Mesodermal cell (in vitro differentiated cells): Measurements from ENCODE around the gene DIPK1A.

ENCODE experiments used
- H3K27ac ChIP-seq: 2 replicates; pipeline ENCODE4 v1.7.0; 2013; ENCODE audit warnings: mild to moderate bottlenecking, low read depth, low read length, moderate library complexity; ENCODE audit not compliant: severe bottlenecking
- H3K36me3 ChIP-seq: 2 replicates; pipeline ENCODE4 v1.7.1; 2013; ENCODE audit warnings: mild to moderate bottlenecking, low read length, moderate library complexity; ENCODE audit not compliant: control insufficient read depth, insufficient read depth
- H3K4me1 ChIP-seq: one replicate; pipeline ENCODE4 v1.7.1; 2013; ENCODE audit warnings: mild to moderate bottlenecking, low read length; ENCODE audit not compliant: insufficient read depth, control insufficient read depth, poor library complexity, severe bottlenecking
- H3K4me3 ChIP-seq: 2 replicates; pipeline ENCODE4 v1.7.0; 2013; ENCODE audit warnings: low read length, control low read depth, mild to moderate bottlenecking; ENCODE audit not compliant: insufficient read depth, poor library complexity, severe bottlenecking; ENCODE audit errors: extremely low read depth
- H3K9me3 ChIP-seq: 2 replicates; pipeline ENCODE4 v1.7.1; 2013; ENCODE audit warnings: mild to moderate bottlenecking, low read length, moderate library complexity; ENCODE audit not compliant: control insufficient read depth
- WGBS, 2 experiments: methylation state at CpG; one replicate each; pipeline ENCODE4 v1.1.5; 2013; ENCODE audit warnings: missing lambda C conversion rate in 2 of 2; ENCODE audit not compliant: insufficient coverage in 2 of 2; 5-methylcytosine and 5-hydroxymethylcytosine counted together

Gene DIPK1A

DNA sequence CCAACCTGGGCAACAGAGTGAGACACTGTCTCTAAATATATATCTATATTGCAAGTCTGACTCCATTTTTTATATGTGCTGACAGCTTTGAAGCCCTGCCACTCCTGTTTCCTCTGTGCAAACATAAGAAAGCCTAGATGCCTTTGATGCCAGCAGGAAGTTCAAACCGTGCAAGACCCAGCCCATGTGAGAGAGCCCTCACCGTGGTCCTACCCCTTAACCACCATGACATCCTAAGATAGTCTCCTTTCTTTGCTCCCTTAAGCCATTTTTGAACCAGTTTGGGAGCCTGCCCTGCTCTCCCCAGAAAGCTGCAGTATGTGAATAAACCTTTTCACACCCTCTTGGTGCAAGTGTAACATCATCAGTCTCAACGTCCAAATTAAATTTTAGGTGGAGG lies 3.7 kb upstream of the DIPK1A start:
- Histone ChIP-seq H3K4me3 (no peak overlapping the region), H3K4me1 (peaks cover 4% of the 10 kb centered on the region), H3K27ac (no peak overlapping the region), H3K36me3 (no peaks in the 10 kb centered on the region), H3K9me3 (no peaks in the 10 kb centered on the region)
- WGBS, 2 experiments = 91 to 95% methylated on average over 2 to 3 of the region's 3 CpGs

DNA sequence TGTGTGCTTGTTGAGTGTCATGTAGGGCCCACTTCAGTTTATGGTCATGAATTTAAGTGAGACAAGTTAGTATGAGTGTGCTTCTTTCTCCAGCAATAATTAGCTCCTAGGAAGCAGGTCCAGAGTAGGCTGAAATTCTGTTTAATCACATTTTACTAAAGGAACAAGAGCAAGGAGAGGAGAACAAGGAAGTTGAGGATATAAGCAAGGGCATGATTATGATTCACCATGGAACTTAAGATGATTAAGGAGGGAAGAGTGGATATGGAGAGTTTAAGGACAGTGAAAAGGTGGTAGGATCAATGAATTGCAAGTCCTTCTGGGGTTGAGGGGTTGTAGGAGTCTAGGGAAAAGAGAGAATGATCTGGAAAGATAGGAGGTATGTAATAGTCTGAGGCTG lies 3.1 kb upstream of the DIPK1A start:
- no peaks in the 10 kb centered on the region for H3K36me3 ChIP-seq
- H3K27ac ChIP-seq = no peak overlapping the region
- no peaks in the 10 kb centered on the region for H3K9me3 ChIP-seq
- peaks cover 4% of the 10 kb centered on the region for H3K4me1 ChIP-seq
- no peak overlapping the region for H3K4me3 ChIP-seq

GRCh38 chr1:92961896-92962752 lies 862 bp upstream of the DIPK1A start:
- H3K27ac ChIP-seq = peak overlapping the region; percentile 51

GRCh38 chr1:92960395-92961130 lies 699 bp downstream of the DIPK1A start:
- peak overlapping the region; percentile 67 for H3K4me3 ChIP-seq
- peak overlapping the region; percentile 45 for H3K27ac ChIP-seq
- H3K36me3 ChIP-seq = no peaks in the 10 kb centered on the region
- 3 to 4% methylated on average over 34 to 38 of the region's 44 CpGs for WGBS, 2 experiments
- H3K9me3 ChIP-seq = no peaks in the 10 kb centered on the region
- no peaks in the 10 kb centered on the region for H3K4me1 ChIP-seq

More at GRCh38 chr1:92961896-92962752, 862 bp upstream of the DIPK1A start:
- Histone ChIP-seq H3K36me3 (no peaks in the 10 kb centered on the region), H3K4me1 (no peaks in the 10 kb centered on the region), H3K9me3 (no peaks in the 10 kb centered on the region), H3K4me3 (peak overlapping the region; percentile 67)
- 0 to 6% methylated on average over 9 to 26 of the region's 32 CpGs for WGBS, 2 experiments

DNA sequence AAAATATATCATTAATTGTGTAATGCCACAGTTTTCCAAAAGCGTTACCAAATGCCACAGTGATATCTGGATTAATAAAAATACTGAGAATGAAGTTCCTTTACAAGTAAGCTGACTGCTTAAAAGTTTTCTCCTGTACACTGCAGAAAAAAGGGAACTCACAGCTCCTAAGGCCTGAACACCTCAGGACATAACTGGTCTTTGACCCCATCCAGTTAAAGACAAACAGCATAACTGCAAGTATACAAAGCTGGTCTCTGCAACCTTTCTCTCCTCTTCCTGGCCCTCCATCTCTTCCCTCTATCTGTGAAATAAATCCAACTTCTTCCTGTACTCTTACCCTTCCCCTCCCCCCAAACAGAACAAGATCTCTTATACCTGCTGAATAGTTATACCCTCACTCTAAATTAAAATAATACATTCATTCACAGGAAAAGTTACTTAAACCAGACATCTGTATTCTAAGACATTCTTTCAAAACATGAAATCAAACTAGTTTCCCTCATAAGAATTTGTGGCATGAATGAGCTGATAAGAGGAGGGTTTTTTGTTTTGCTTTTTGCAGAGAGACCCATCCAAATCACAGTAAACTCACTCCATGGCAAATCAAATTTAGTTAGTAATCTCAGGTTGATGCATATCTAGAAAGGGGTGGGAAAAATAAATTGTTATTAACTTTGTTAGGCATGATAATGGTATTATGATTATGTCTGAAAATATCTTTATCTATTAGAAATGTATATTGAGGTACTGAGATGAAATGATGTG lies 2.9 kb downstream of the DIPK1A start:
- WGBS, 2 experiments = no CpG with 5 or more reads among the region's 1 CpG
- Histone ChIP-seq H3K4me3 (no peak overlapping the region), H3K9me3 (no peaks in the 10 kb centered on the region), H3K36me3 (no peaks in the 10 kb centered on the region), H3K4me1 (no peaks in the 10 kb centered on the region), H3K27ac (no peak overlapping the region)

- H3K4me3 ChIP-seq = no peak overlapping the region
- H3K4me1 ChIP-seq = no peaks in the 10 kb centered on the region
- H3K27ac ChIP-seq = no peak overlapping the region
- no peaks in the 10 kb centered on the region for H3K9me3 ChIP-seq
- 85 to 88% methylated on average over 2 of the region's 5 CpGs for WGBS, 2 experiments
- H3K36me3 ChIP-seq = no peaks in the 10 kb centered on the region
Observed at GRCh38 chr1:92957030-92957734, 4.1 kb downstream of the DIPK1A start.

DNA sequence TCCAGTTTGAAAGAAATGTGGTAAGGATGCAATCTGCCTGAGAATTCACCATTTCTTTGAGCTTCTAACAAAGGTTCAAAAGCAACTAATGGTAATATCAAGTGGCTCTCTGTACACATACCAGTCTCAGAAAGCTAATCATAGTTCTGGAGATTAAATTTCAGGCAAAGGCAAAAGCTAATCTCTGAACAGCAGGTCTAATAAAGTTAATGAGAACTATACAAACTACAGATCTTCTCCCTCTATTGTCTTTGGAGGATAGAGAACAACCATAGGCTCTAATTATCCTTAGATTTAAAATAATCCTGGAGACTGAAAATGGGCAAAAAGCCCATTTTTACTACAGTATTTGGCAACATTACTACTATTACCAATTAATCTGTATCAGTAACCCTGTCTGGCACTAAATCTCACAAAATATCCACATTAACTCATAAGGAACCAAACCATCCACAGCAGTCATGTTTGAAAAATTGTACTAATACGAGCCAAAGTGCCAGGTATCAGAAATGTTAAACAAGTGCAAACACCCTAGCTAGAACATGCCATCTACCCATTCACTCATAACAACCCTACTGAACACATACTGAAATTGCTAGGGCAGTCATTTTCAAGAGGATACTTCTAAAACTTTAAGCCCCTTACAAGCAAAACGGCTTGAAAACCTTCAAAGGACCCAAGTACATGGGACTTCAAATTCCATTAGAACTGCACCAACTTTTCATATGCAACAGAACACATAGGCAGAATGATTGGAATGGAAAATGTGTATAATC lies 4.8 kb downstream of the DIPK1A start:
- H3K27ac ChIP-seq = no peak overlapping the region
- 100% methylated on average over 1 of the region's 2 CpGs for WGBS, 2 experiments
- no peaks in the 10 kb centered on the region for H3K36me3 ChIP-seq
- no peaks in the 10 kb centered on the region for H3K9me3 ChIP-seq
- H3K4me1 ChIP-seq = no peaks in the 10 kb centered on the region
- no peak overlapping the region for H3K4me3 ChIP-seq

DNA sequence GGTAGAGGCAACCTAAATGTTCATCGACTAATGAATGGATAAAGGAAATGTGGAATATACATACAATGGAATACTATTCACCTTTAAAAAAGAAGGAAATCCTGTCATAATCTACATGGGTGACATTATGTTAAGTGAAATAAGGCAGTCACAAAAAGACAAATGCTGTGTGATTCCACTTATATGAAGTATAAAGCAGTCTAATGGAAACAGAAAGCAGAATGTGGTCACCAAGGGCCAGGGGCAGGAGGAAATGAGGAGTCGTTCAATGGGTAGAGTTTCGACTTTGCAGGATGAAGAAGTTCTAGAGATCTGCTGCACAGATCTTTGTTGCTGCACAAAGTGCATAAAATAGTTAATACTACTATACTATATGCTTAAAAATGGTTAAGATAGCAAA lies 7.8 kb downstream of the DIPK1A start:
- WGBS, 2 experiments = 100% methylated on average over 1 of the region's 3 CpGs; no CpG with 5 or more reads in 1 of the 2 experiments

GRCh38 chr1:92952714-92953113 lies 8.5 kb downstream of the DIPK1A start:
- no CpG with 5 or more reads among the region's 1 CpG for WGBS, 2 experiments

More for the DNA sequence above, 7.8 kb downstream of the DIPK1A start:
- Histone ChIP-seq H3K9me3 (no peaks in the 10 kb centered on the region), H3K4me3 (no peak overlapping the region), H3K4me1 (peaks cover 12% of the 10 kb centered on the region), H3K27ac (no peak overlapping the region), H3K36me3 (no peaks in the 10 kb centered on the region)

More at GRCh38 chr1:92952714-92953113, 8.5 kb downstream of the DIPK1A start:
- Histone ChIP-seq H3K27ac (no peak overlapping the region), H3K4me3 (no peak overlapping the region), H3K4me1 (peaks cover 12% of the 10 kb centered on the region), H3K9me3 (no peaks in the 10 kb centered on the region), H3K36me3 (no peaks in the 10 kb centered on the region)
